Measurements from ENCODE around the gene TLL1. TPM values are rescaled to one million over a fixed set of nuclear protein-coding genes. Genes with fewer than 3 reads are reported as not detected.

Gene TLL1
- total RNA-seq, 1 experiment from 2014 or later, result 0.63 TPM

DNA sequence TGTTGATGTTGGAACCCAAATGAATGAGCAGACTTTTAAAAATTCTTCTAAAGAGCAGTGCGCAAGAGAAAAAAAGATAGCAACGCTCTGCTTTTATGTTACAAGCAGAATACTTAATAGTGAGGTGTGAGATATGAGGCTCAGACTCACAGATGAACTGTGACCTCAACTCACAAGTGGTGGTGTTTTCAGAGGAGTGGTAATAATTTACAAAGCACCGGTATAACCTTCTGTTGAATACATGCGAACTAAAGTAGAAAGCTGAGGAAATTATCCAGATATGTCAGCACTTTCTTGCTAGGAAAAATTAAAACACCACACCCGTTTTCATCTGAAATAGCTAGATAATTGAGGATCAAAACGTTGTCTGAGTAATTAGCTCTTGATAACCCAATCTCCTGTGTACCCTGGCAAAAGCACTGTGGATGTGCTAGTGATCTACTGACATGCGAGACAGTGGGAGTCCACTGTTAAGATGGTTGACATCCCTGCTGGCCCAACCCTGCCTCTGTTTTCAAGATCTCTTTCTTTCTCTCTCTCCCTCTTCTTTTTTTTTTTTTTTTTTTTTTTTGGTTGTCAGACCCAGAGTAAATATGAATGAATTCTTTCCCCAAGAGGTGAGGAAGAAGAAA, 6.9 kb upstream of the TLL1 start:
- peaks cover 15% of the 10 kb centered on the region for H3K4me1 Mint-ChIP-seq

DNA sequence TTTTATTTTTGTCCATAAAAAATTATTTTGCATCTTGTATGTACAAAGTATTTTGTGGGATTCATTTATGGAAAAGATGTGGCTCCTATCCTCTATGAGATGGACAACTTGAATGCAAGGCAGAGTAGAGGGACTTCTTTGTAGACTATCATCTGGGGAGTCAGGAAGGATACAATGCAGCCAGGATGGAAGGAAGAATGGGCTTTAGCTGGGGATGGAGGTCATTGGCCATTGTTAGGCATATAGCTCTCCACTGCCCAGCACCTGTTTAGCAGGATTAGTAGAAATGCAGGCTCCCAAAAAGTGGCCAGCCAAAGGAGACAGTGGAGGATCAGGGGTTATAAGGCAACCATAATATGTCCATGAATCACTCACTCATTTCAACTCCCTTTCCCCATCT, 5.1 kb upstream of the TLL1 start:
- H3K27ac Mint-ChIP-seq, result no peak overlapping the region
- ChIA-PET POLR2A (no interaction called here), CTCF (interaction anchor here (0.8 kb wide), 2 partner anchors 224 to 374 kb away, joined by 3 read pairs; no protein-coding TSS in a partner anchor)
- H3K4me3 Mint-ChIP-seq, result no peak overlapping the region
- H3K27me3 Mint-ChIP-seq (ENCODE audit: low read depth), result peaks cover 19% of the 10 kb centered on the region
- ATAC-seq, result peak; percentile 85
- no peak for DNase-seq (ENCODE audit: low spot score)
- H3K36me3 Mint-ChIP-seq, result no peaks in the 10 kb centered on the region
- no peaks in the 10 kb centered on the region for H3K9me3 Mint-ChIP-seq
- H3K4me1 Mint-ChIP-seq, result peaks cover 29% of the 10 kb centered on the region
- TF ChIP-seq, protein P1, sequence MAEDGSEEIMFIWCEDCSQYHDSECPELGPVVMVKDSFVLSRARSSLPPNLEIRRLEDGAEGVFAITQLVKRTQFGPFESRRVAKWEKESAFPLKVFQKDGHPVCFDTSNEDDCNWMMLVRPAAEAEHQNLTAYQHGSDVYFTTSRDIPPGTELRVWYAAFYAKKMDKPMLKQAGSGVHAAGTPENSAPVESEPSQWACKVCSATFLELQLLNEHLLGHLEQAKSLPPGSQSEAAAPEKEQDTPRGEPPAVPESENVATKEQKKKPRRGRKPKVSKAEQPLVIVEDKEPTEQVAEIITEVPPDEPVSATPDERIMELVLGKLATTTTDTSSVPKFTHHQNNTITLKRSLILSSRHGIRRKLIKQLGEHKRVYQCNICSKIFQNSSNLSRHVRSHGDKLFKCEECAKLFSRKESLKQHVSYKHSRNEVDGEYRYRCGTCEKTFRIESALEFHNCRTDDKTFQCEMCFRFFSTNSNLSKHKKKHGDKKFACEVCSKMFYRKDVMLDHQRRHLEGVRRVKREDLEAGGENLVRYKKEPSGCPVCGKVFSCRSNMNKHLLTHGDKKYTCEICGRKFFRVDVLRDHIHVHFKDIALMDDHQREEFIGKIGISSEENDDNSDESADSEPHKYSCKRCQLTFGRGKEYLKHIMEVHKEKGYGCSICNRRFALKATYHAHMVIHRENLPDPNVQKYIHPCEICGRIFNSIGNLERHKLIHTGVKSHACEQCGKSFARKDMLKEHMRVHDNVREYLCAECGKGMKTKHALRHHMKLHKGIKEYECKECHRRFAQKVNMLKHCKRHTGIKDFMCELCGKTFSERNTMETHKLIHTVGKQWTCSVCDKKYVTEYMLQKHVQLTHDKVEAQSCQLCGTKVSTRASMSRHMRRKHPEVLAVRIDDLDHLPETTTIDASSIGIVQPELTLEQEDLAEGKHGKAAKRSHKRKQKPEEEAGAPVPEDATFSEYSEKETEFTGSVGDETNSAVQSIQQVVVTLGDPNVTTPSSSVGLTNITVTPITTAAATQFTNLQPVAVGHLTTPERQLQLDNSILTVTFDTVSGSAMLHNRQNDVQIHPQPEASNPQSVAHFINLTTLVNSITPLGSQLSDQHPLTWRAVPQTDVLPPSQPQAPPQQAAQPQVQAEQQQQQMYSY (CRISPR knock-in tag; IDR thresholded peaks at IDR 0.05), result no peak
- TF ChIP-seq, protein P2, sequence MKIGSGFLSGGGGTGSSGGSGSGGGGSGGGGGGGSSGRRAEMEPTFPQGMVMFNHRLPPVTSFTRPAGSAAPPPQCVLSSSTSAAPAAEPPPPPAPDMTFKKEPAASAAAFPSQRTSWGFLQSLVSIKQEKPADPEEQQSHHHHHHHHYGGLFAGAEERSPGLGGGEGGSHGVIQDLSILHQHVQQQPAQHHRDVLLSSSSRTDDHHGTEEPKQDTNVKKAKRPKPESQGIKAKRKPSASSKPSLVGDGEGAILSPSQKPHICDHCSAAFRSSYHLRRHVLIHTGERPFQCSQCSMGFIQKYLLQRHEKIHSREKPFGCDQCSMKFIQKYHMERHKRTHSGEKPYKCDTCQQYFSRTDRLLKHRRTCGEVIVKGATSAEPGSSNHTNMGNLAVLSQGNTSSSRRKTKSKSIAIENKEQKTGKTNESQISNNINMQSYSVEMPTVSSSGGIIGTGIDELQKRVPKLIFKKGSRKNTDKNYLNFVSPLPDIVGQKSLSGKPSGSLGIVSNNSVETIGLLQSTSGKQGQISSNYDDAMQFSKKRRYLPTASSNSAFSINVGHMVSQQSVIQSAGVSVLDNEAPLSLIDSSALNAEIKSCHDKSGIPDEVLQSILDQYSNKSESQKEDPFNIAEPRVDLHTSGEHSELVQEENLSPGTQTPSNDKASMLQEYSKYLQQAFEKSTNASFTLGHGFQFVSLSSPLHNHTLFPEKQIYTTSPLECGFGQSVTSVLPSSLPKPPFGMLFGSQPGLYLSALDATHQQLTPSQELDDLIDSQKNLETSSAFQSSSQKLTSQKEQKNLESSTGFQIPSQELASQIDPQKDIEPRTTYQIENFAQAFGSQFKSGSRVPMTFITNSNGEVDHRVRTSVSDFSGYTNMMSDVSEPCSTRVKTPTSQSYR (CRISPR knock-in tag; IDR thresholded peaks at IDR 0.05), result no peak
- TF ChIP-seq, protein P3, sequence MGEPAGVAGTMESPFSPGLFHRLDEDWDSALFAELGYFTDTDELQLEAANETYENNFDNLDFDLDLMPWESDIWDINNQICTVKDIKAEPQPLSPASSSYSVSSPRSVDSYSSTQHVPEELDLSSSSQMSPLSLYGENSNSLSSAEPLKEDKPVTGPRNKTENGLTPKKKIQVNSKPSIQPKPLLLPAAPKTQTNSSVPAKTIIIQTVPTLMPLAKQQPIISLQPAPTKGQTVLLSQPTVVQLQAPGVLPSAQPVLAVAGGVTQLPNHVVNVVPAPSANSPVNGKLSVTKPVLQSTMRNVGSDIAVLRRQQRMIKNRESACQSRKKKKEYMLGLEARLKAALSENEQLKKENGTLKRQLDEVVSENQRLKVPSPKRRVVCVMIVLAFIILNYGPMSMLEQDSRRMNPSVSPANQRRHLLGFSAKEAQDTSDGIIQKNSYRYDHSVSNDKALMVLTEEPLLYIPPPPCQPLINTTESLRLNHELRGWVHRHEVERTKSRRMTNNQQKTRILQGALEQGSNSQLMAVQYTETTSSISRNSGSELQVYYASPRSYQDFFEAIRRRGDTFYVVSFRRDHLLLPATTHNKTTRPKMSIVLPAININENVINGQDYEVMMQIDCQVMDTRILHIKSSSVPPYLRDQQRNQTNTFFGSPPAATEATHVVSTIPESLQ (CRISPR knock-in tag; IDR thresholded peaks at IDR 0.05), result no peak
- TF ChIP-seq TEAD4 (CRISPR knock-in tag; IDR thresholded peaks at IDR 0.05) (no peak), CREB1 (CRISPR knock-in tag; IDR thresholded peaks at IDR 0.05) (no peak), MXD4 (CRISPR knock-in tag; IDR thresholded peaks at IDR 0.05; ENCODE audit: borderline replicate concordance) (no peak), OVOL2 (CRISPR knock-in tag; IDR thresholded peaks at IDR 0.05; ENCODE audit: borderline replicate concordance) (no peak), ZNF671 (CRISPR knock-in tag; IDR thresholded peaks at IDR 0.05) (no peak), ESRRA (CRISPR knock-in tag; IDR thresholded peaks at IDR 0.05; ENCODE audit: borderline replicate concordance) (no peak), GABPB1 (CRISPR knock-in tag; IDR thresholded peaks at IDR 0.05) (no peak)
- TF ChIP-seq, protein P4, sequence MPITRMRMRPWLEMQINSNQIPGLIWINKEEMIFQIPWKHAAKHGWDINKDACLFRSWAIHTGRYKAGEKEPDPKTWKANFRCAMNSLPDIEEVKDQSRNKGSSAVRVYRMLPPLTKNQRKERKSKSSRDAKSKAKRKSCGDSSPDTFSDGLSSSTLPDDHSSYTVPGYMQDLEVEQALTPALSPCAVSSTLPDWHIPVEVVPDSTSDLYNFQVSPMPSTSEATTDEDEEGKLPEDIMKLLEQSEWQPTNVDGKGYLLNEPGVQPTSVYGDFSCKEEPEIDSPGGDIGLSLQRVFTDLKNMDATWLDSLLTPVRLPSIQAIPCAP (CRISPR knock-in tag; IDR thresholded peaks at IDR 0.05), result no peak
- TF ChIP-seq, protein P5, sequence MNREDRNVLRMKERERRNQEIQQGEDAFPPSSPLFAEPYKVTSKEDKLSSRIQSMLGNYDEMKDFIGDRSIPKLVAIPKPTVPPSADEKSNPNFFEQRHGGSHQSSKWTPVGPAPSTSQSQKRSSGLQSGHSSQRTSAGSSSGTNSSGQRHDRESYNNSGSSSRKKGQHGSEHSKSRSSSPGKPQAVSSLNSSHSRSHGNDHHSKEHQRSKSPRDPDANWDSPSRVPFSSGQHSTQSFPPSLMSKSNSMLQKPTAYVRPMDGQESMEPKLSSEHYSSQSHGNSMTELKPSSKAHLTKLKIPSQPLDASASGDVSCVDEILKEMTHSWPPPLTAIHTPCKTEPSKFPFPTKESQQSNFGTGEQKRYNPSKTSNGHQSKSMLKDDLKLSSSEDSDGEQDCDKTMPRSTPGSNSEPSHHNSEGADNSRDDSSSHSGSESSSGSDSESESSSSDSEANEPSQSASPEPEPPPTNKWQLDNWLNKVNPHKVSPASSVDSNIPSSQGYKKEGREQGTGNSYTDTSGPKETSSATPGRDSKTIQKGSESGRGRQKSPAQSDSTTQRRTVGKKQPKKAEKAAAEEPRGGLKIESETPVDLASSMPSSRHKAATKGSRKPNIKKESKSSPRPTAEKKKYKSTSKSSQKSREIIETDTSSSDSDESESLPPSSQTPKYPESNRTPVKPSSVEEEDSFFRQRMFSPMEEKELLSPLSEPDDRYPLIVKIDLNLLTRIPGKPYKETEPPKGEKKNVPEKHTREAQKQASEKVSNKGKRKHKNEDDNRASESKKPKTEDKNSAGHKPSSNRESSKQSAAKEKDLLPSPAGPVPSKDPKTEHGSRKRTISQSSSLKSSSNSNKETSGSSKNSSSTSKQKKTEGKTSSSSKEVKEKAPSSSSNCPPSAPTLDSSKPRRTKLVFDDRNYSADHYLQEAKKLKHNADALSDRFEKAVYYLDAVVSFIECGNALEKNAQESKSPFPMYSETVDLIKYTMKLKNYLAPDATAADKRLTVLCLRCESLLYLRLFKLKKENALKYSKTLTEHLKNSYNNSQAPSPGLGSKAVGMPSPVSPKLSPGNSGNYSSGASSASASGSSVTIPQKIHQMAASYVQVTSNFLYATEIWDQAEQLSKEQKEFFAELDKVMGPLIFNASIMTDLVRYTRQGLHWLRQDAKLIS (CRISPR knock-in tag; IDR thresholded peaks at IDR 0.05; ENCODE audit: borderline replicate concordance), result no peak

More for the DNA sequence above, 6.9 kb upstream of the TLL1 start:
- TF ChIP-seq ELF4 (CRISPR knock-in tag; IDR thresholded peaks at IDR 0.05; ENCODE audit: low read depth) (no peak), TEAD1 (CRISPR knock-in tag; IDR thresholded peaks at IDR 0.05) (no peak)
- TF ChIP-seq, protein P6, sequence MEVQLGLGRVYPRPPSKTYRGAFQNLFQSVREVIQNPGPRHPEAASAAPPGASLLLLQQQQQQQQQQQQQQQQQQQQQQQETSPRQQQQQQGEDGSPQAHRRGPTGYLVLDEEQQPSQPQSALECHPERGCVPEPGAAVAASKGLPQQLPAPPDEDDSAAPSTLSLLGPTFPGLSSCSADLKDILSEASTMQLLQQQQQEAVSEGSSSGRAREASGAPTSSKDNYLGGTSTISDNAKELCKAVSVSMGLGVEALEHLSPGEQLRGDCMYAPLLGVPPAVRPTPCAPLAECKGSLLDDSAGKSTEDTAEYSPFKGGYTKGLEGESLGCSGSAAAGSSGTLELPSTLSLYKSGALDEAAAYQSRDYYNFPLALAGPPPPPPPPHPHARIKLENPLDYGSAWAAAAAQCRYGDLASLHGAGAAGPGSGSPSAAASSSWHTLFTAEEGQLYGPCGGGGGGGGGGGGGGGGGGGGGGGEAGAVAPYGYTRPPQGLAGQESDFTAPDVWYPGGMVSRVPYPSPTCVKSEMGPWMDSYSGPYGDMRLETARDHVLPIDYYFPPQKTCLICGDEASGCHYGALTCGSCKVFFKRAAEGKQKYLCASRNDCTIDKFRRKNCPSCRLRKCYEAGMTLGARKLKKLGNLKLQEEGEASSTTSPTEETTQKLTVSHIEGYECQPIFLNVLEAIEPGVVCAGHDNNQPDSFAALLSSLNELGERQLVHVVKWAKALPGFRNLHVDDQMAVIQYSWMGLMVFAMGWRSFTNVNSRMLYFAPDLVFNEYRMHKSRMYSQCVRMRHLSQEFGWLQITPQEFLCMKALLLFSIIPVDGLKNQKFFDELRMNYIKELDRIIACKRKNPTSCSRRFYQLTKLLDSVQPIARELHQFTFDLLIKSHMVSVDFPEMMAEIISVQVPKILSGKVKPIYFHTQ (CRISPR knock-in tag; IDR thresholded peaks at IDR 0.05), result no peak
- TF ChIP-seq, protein P7, sequence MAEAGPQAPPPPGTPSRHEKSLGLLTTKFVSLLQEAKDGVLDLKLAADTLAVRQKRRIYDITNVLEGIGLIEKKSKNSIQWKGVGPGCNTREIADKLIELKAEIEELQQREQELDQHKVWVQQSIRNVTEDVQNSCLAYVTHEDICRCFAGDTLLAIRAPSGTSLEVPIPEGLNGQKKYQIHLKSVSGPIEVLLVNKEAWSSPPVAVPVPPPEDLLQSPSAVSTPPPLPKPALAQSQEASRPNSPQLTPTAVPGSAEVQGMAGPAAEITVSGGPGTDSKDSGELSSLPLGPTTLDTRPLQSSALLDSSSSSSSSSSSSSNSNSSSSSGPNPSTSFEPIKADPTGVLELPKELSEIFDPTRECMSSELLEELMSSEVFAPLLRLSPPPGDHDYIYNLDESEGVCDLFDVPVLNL (CRISPR knock-in tag; IDR thresholded peaks at IDR 0.05; ENCODE audit: borderline replicate concordance, low read depth), result no peak
- ATAC-seq (no peak), DNase-seq (ENCODE audit: low spot score) (no peak)
- no peaks in the 10 kb centered on the region for H3K36me3 Mint-ChIP-seq
- no peak overlapping the region for H3K4me3 Mint-ChIP-seq
- peaks cover under 1% of the 10 kb centered on the region for H3K27me3 Mint-ChIP-seq (ENCODE audit: low read depth)
- ChIA-PET POLR2A (interaction anchor here (0.6 to 0.7 kb wide), 3 partner anchors 17 to 375 kb away, joined by 3 read pairs; no protein-coding TSS in a partner anchor), CTCF (no interaction called here)
- H3K27ac Mint-ChIP-seq, result no peak overlapping the region
- H3K9me3 Mint-ChIP-seq, result no peaks in the 10 kb centered on the region

All from WTC11 (cell line).